Activated CD4-positive, alpha-beta T cell treated with anti-CD3 and anti-CD28 coated beads, Interleukin-2, amount 10 ng/mL, durations not matched to agents 7 days and 5 days (primary cell): ENCODE results near the gene TGFB2. TPM values are rescaled to one million over a fixed set of nuclear protein-coding genes. Genes with fewer than 3 reads are reported as not detected.
"Not testable (repeated sequence)": the region's sequence is repeated elsewhere in the genome, so short reads cannot be mapped to it uniquely, and the experiment has no call there.

Source experiments
- CTCF ChIA-PET: fragments of 350-600 bp; sonication (Branson Sonifier 250); formaldehyde crosslinking; loops from one replicate; lab custom pipeline; 2021; ENCODE audit warnings: antibody characterized with exemption; lab: Charles Lee
- POLR2A ChIA-PET: fragments of 350-600 bp; sonication (Branson Sonifier 250); formaldehyde crosslinking; loops from one replicate; lab custom pipeline; 2021; ENCODE audit warnings: antibody characterized with exemption; lab: Charles Lee
- DNase-seq: peaks from one replicate; pipeline ENCODE4 v3.0.0-alpha.2; 2020
- H3K27ac Mint-ChIP-seq: one replicate; pipeline ENCODE4 v1.8.0; 2021; ENCODE audit warnings: mild to moderate bottlenecking, moderate library complexity, mixed read lengths
- H3K27me3 Mint-ChIP-seq: one replicate; pipeline ENCODE4 v1.8.0; 2021; ENCODE audit warnings: mixed read lengths
- H3K36me3 Mint-ChIP-seq: one replicate; pipeline ENCODE4 v1.8.0; 2021; ENCODE audit warnings: low read depth, mixed read lengths
- H3K4me1 Mint-ChIP-seq: one replicate; pipeline ENCODE4 v1.8.0; 2021; ENCODE audit warnings: mixed read lengths
- H3K4me3 Mint-ChIP-seq: one replicate; pipeline ENCODE4 v1.8.0; 2021; ENCODE audit warnings: mild to moderate bottlenecking, moderate library complexity, mixed read lengths
- H3K9me3 Mint-ChIP-seq: one replicate; pipeline ENCODE4 v1.8.0; 2021; ENCODE audit warnings: mixed read lengths
- total RNA-seq, 2 experiments: library from RNA; stranded (reverse); gene quantifications; one replicate each; pipeline ENCODE4 v1.2.3, GENCODE V29; 2021

The TGFB2 gene
- total RNA-seq, 2 experiments from 2014 or later = not detected

DNA sequence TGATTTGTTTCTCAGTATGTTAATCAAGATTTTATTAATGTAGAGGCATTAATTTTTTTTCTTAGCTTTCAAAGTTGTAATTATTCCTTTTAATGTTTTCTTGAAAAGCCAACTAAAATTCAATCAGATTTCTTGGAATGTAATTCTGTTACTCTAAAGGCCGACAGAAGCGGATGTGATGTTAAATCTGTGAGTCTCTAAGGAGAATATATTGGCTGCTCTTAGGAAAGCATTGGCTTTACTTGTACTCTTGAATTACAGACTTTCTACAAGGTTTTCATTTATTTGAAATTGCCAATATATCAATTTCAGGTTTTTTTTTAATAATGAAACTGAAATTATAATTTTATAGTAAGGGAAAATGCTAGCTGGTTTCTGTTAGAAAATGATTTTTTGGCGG lies 30.8 kb upstream of the TGFB2 start:
- ChIA-PET POLR2A (interaction anchor here (0.6 kb wide), 1 partner anchor 24 kb away, joined by 4 read pairs; no protein-coding TSS in a partner anchor), CTCF (no interaction called here)
- no peak overlapping the region for H3K27ac Mint-ChIP-seq
- H3K9me3 Mint-ChIP-seq = no peaks in the 10 kb centered on the region
- H3K4me1 Mint-ChIP-seq = no peaks in the 10 kb centered on the region
- H3K27me3 Mint-ChIP-seq = no peaks in the 10 kb centered on the region
- no peak for DNase-seq
- H3K4me3 Mint-ChIP-seq = no peak overlapping the region
- H3K36me3 Mint-ChIP-seq = peaks cover 18% of the 10 kb centered on the region

DNA sequence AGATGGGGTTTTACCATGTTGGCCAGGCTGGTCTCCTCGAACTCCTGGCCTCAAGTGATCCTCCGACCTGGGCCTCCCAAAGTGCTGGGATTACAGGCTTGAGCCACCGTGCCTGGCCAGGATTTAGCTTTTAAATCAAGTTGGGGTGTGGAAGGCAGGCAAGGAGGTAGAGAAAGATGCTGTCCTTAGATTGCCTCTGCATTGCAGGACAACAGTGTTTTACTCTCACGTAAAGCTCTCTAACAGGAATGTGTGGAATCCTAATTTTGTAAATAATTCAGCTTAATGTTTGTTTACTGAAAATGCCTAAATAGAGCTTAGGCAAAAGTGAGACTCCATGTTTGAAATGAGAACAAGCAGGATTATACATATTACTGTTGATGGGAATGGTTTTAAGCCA lies 29.5 kb upstream of the TGFB2 start:
- no peaks in the 10 kb centered on the region for H3K9me3 Mint-ChIP-seq
- POLR2A ChIA-PET = no interaction called here
- CTCF ChIA-PET = no interaction called here
- H3K4me3 Mint-ChIP-seq = no peak overlapping the region
- H3K27me3 Mint-ChIP-seq = no peaks in the 10 kb centered on the region
- DNase-seq = no peak
- peaks cover 16% of the 10 kb centered on the region for H3K36me3 Mint-ChIP-seq
- no peak overlapping the region for H3K27ac Mint-ChIP-seq
- H3K4me1 Mint-ChIP-seq = no peaks in the 10 kb centered on the region

DNA sequence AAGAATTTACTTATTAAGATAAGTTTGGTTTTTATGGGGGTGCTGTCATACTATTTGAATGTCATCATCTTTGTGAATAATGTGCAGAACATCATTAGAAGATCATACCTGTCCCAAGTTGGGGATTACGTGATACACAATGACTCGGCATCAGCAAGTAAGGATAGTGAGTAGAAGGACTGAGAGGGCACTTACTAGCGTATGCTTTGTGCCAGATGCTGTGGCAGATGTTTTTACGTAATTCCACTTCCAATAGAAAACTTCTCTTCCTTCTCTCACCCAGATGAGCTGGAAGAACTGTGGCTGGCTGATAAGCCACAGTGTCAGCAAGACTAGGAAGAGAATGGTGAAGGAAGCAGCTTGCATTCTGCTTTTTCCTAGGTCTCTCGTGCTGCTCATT lies 28.1 kb upstream of the TGFB2 start:
- no peak for DNase-seq
- peaks cover 7% of the 10 kb centered on the region for H3K36me3 Mint-ChIP-seq
- POLR2A ChIA-PET = no interaction called here

DNA sequence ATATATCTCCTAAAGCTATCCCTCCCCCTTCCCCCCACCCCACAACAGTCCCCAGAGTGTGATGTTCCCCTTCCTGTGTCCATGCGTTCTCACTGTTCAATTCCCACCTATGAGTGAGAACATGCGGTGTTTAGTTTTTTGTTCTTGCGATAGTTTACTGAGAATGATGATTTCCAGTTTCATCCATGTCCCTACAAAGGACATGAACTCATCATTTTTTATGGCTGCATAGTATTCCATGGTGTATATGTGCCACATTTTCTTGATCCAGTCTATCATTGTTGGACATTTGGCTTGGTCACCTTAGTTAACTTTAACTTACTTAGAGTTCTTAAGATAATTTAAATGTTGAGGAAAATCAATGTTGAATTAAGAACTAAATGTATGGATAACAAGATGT lies 25.0 kb upstream of the TGFB2 start:
- H3K27me3 Mint-ChIP-seq, CTCF ChIA-PET, DNase-seq: not testable (repeated sequence)

More for the DNA sequence above, 28.1 kb upstream of the TGFB2 start:
- Mint-ChIP-seq H3K27me3 (no peaks in the 10 kb centered on the region), H3K9me3 (no peaks in the 10 kb centered on the region), H3K4me3 (no peak overlapping the region), H3K4me1 (no peaks in the 10 kb centered on the region), H3K27ac (no peak overlapping the region)
- CTCF ChIA-PET = no interaction called here

DNA sequence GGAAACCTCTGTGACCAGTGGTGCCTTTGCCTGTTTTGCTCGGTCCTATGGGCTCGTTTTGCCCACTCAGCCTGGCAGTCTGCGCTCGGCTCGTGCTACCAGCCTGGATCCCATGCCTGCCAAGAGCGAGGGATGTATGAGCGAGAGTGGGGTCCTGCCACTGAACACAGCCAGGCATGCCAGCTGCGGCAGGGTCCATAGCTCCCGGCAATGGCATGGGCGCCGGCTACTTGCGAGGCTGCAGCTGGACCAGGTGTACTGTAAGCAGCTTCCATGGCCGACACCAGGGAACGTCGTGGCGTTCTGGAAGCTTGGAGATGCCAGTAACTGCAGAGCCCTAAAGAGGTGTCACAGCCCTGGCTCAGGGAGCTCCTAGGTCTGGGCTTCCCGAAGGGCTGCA lies 22.4 kb upstream of the TGFB2 start:
- CTCF ChIA-PET = interaction anchor here (1.1 kb wide), 1 partner anchor 11 kb away, joined by 3 read pairs; no protein-coding TSS in a partner anchor
- Mint-ChIP-seq H3K4me3 (no peak overlapping the region), H3K4me1 (no peaks in the 10 kb centered on the region), H3K27ac (no peak overlapping the region), H3K27me3 (no peaks in the 10 kb centered on the region), H3K36me3 (peaks cover 5% of the 10 kb centered on the region), H3K9me3 (no peaks in the 10 kb centered on the region)
- no peak for DNase-seq
- POLR2A ChIA-PET = no interaction called here

More for the DNA sequence above, 25.0 kb upstream of the TGFB2 start:
- H3K4me3 Mint-ChIP-seq, H3K4me1 Mint-ChIP-seq, H3K27ac Mint-ChIP-seq, POLR2A ChIA-PET, H3K36me3 Mint-ChIP-seq, H3K9me3 Mint-ChIP-seq: not testable (repeated sequence)

DNA sequence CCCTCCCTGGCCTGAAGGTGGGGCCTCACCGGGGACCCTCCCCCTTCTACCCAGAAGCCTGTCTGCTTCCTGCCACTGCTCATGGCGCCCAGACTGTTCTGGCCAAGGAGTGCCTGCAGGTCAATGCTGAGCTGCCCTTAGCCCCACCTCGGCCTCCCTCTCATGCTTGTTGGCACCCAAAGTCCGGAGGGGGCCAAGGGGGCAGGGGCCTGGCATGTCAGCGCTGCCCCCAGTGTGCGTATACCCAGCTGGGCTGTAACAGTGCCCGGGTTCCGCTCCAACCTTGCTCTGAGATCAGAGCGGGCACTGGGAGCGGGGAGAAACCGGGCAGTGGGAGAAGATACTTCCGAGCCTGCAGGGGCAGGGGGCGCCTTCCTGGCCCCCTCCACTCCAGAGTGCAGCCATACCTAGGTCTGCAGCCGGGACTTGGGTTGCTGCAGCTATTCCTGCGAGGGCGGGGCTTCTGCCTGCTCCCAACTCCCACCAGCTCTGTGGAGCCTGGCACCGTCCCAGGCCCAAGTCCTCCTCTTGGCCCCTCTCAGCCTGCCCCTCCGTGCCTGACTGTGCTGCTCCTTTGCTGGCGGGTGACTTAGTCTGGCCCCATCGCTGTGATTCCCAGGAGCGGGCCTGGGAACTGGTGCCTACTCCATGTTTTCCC lies 21.4 kb upstream of the TGFB2 start:
- H3K9me3 Mint-ChIP-seq = no peaks in the 10 kb centered on the region
- no peaks in the 10 kb centered on the region for H3K27me3 Mint-ChIP-seq
- H3K36me3 Mint-ChIP-seq = peaks cover 5% of the 10 kb centered on the region
- DNase-seq = no peak
- ChIA-PET POLR2A (no interaction called here), CTCF (no interaction called here)
- no peak overlapping the region for H3K27ac Mint-ChIP-seq
- H3K4me1 Mint-ChIP-seq = no peaks in the 10 kb centered on the region
- no peak overlapping the region for H3K4me3 Mint-ChIP-seq

DNA sequence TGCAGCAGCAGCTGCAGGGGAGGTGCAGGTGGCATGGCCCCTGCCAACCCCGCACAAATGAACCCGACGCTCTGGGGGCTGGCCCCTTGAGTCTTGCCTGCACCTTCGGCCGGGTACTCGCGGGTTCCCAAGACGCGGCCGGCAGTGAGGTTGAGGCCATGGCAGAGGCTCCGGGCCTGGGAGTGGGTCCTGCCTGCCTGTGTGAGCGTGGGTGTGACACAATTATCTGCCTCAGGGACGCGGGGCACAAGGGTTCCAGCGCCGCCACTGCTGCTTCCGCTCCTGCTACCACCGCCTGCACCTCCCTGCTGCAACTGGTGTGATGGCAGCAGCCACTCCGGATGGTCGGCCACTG lies 20.9 kb upstream of the TGFB2 start:
- Mint-ChIP-seq H3K27me3 (no peaks in the 10 kb centered on the region), H3K4me1 (no peaks in the 10 kb centered on the region), H3K27ac (no peak overlapping the region), H3K9me3 (no peaks in the 10 kb centered on the region), H3K4me3 (no peak overlapping the region), H3K36me3 (peaks cover 5% of the 10 kb centered on the region)
- no peak for DNase-seq
- ChIA-PET POLR2A (interaction anchor here (0.8 kb wide), 1 partner anchor 976 kb away, joined by 3 read pairs; no protein-coding TSS in a partner anchor), CTCF (no interaction called here)

DNA sequence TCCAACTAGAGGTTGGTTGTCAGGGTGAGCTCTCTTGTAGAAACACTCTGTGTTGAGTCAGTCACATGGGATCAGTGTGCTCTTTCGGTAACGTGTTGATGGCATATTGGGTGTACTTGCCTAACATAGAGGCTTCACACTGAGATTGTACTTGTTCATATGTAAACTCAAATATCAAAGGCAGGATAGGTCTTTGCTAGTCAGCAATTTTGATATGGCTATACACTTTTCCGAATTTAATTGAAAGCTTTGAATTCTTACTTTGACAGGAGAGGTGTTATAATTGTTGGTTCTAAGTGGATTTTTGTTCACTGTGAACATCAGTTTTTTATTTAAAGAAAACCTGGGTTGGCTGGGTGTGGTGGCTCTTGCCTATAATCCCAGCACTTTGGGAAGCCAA lies 16.4 kb upstream of the TGFB2 start:
- no peak for DNase-seq
- Mint-ChIP-seq H3K27me3 (no peaks in the 10 kb centered on the region), H3K4me1 (no peaks in the 10 kb centered on the region), H3K27ac (no peak overlapping the region), H3K36me3 (peaks cover 5% of the 10 kb centered on the region), H3K9me3 (no peaks in the 10 kb centered on the region), H3K4me3 (no peak overlapping the region)
- POLR2A ChIA-PET = no interaction called here
- CTCF ChIA-PET = no interaction called here

DNA sequence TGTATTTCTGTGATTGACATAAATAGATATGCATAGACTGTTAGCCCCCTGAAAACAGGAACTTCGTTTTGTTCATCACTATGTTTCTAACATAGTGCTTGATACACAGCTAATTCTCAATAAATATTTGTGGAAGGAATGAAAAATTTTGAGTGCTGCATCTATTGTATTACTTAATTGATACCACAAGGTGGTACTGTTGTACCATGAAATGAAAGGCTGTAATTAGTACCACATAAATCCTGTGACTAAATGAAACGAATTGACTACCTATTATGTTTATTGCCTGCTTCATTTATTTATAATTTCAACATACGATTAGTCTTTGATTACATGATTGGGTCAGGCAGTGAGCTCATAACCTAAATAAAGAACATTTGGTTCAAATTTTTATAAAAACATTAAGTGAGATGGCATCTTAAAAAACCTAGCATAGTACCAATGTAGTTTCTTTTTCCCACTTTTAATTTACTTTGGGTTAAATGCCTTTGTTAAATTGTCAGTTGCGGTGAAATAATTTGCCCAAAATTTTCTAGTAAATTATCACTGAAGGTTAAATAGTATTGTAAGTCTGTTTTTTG lies 15.0 kb upstream of the TGFB2 start:
- POLR2A ChIA-PET = interaction anchor here (0.7 kb wide), 1 partner anchor 13 kb away, joined by 3 read pairs; no protein-coding TSS in a partner anchor
- H3K4me3 Mint-ChIP-seq = no peak overlapping the region
- H3K4me1 Mint-ChIP-seq = no peaks in the 10 kb centered on the region
- H3K27me3 Mint-ChIP-seq = no peaks in the 10 kb centered on the region
- no peak for DNase-seq
- no peak overlapping the region for H3K27ac Mint-ChIP-seq
- no peaks in the 10 kb centered on the region for H3K9me3 Mint-ChIP-seq
- CTCF ChIA-PET = interaction anchor here (1.0 kb wide), 1 partner anchor 9 kb away, joined by 3 read pairs; no protein-coding TSS in a partner anchor
- peaks cover 4% of the 10 kb centered on the region for H3K36me3 Mint-ChIP-seq

DNA sequence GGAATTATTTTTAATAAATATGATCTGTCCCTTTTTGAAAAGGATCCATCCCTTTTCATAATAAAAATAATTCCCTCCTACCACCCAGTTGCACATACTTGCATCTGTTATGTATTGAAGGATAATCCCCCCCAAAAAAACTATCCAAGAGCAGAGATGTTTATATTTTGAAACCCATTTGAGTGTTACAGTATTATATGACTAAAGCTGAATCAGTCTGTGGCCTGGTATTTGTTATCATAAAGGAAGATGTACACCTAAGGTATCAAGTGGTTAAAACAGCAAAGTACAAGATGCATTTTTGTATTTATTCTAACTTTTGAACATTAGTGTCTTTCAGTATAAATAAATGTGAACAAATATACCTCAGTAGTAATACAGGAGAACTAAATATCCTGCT lies 12.7 kb upstream of the TGFB2 start:
- Mint-ChIP-seq H3K27ac (no peak overlapping the region), H3K4me3 (no peak overlapping the region), H3K27me3 (no peaks in the 10 kb centered on the region), H3K9me3 (no peaks in the 10 kb centered on the region), H3K36me3 (peaks cover 4% of the 10 kb centered on the region), H3K4me1 (no peaks in the 10 kb centered on the region)
- CTCF ChIA-PET = no interaction called here
- POLR2A ChIA-PET = no interaction called here
- DNase-seq = no peak

DNA sequence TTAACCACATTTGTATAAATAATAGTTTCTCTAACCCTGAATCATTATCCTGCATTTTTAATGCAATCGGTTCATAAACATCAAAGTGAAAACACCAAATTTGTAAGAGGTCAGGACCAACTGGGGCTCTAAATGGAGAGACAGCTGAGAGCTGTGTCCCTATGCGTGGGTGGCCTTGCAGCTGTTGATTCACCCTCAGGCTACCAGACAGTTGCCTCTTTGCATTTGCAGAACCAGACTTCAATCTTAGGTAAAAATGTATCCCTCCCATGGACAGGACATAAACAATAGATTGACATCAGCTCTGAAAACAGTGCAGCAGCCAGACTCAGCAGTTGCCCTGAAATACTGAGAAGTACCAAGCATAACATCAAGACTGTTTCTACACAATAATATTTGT lies 8.8 kb upstream of the TGFB2 start:
- CTCF ChIA-PET = no interaction called here

DNA sequence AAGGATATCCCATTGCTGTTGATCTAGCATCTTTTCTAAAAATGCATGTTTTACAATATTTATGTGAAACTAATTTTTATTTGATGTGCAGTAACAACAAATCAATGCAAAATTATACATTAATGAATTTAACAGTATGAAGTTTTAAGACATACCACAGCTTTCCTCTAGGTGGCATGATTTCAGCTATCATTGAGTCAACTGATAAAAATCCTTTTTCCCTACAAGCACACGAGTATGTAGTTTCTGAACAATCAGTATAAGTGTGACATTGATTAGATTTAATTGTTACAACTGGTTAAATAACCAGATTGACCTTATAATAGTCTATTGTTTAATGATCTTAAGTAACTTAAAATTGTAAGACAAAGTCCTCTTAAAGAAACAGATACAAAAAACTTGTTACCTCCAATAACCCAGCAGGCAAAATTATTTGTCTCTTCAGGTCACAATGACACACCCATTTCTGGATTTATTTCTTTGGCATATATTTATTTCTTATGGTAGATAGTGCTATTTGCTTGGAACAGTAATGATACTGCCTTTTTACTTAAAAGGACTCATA lies 5.8 kb upstream of the TGFB2 start:
- ChIA-PET POLR2A (no interaction called here), CTCF (interaction anchor here (1.0 kb wide), 1 partner anchor 165 kb away, joined by 4 read pairs; no protein-coding TSS in a partner anchor)
- Mint-ChIP-seq H3K27me3 (no peaks in the 10 kb centered on the region), H3K4me3 (no peak overlapping the region), H3K27ac (no peak overlapping the region), H3K9me3 (no peaks in the 10 kb centered on the region), H3K36me3 (no peaks in the 10 kb centered on the region), H3K4me1 (no peaks in the 10 kb centered on the region)
- no peak for DNase-seq

More for the DNA sequence above, 8.8 kb upstream of the TGFB2 start:
- H3K27me3 Mint-ChIP-seq = no peaks in the 10 kb centered on the region
- H3K9me3 Mint-ChIP-seq = no peaks in the 10 kb centered on the region
- no peak for DNase-seq
- no peak overlapping the region for H3K27ac Mint-ChIP-seq
- POLR2A ChIA-PET = no interaction called here
- peaks cover 4% of the 10 kb centered on the region for H3K36me3 Mint-ChIP-seq
- H3K4me1 Mint-ChIP-seq = no peaks in the 10 kb centered on the region
- H3K4me3 Mint-ChIP-seq = no peak overlapping the region

DNA sequence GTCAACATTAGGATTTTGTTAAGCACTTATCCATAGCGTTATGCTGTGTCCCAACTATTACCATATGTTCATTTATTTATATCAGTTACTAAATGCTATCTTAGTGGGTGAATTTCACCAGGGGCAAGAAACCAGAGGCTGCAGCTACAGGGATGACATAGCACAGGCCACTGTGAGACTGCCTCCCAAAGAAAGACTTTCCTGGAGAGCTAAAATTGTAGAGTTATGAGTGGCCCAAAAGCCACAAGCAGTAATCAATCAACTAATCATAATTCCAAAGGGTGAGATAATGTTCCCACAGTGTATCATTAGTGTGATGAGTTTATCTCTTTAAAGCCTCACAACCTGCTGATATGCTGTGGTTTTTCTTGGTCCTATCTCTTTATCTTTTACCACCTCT lies 3.8 kb upstream of the TGFB2 start:
- peaks cover 5% of the 10 kb centered on the region for H3K27me3 Mint-ChIP-seq
- ChIA-PET POLR2A (no interaction called here), CTCF (interaction anchor here (1.3 kb wide), 1 partner anchor 19 kb away, joined by 3 read pairs; no protein-coding TSS in a partner anchor)
- no peaks in the 10 kb centered on the region for H3K9me3 Mint-ChIP-seq
- H3K4me1 Mint-ChIP-seq = no peaks in the 10 kb centered on the region
- no peak for DNase-seq
- H3K4me3 Mint-ChIP-seq = no peak overlapping the region
- no peak overlapping the region for H3K27ac Mint-ChIP-seq
- no peaks in the 10 kb centered on the region for H3K36me3 Mint-ChIP-seq
